ENCODE data around the gene GLI3.

DNA sequence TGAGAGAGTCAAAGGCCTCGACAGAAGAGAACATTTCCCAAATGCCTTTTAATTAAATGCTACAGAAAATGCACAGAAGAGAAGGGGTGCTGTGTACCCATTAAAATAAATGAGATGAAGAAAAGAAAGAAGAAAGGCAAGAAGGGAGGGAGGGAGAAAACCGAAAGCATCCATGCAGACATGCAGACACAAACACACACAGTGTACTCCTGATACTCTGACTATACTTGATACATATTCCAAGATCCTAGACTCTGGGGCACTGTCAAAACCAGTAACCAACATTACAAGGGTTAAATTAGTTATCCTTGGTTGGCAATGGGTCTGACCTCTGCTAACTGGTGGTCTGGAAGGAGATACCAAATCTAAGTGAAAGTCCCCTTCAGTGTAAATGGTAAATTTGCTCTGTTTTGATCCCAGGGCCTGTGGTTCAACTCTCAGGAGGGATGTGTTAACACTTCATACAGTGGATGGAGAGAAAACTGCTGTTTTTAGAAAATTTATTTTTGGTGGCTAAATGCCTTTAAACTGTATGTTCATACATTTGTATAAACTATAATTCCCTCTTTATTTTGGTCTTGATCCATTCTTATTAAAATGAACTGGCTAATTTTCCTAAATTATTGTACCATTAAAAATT, 241.3 kb downstream of the GLI3 start:
- TF ChIP-seq, protein P1, sequence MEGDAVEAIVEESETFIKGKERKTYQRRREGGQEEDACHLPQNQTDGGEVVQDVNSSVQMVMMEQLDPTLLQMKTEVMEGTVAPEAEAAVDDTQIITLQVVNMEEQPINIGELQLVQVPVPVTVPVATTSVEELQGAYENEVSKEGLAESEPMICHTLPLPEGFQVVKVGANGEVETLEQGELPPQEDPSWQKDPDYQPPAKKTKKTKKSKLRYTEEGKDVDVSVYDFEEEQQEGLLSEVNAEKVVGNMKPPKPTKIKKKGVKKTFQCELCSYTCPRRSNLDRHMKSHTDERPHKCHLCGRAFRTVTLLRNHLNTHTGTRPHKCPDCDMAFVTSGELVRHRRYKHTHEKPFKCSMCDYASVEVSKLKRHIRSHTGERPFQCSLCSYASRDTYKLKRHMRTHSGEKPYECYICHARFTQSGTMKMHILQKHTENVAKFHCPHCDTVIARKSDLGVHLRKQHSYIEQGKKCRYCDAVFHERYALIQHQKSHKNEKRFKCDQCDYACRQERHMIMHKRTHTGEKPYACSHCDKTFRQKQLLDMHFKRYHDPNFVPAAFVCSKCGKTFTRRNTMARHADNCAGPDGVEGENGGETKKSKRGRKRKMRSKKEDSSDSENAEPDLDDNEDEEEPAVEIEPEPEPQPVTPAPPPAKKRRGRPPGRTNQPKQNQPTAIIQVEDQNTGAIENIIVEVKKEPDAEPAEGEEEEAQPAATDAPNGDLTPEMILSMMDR (conservative IDR thresholded peaks at IDR 0.05 in 1 of 2, IDR thresholded peaks at IDR 0.05 in 1 of 2; ENCODE audit: extremely low read depth in 1 of 2, insufficient read depth in 1 of 2, low read depth in 1 of 2, low read length in 2 of 2) = no peak
- no peak for TF ChIP-seq EZH2 (IDR thresholded peaks at IDR 0.05; ENCODE audit: borderline replicate concordance, low read length)
